ENCODE data around the gene SLC35B1. TPM values are rescaled to one million over a fixed set of nuclear protein-coding genes. Genes with fewer than 3 reads are reported as not detected.

The SLC35B1 gene
- total and polyA plus RNA-seq, 11 donors = 50.3 to 137 (median 66.2) TPM

DNA sequence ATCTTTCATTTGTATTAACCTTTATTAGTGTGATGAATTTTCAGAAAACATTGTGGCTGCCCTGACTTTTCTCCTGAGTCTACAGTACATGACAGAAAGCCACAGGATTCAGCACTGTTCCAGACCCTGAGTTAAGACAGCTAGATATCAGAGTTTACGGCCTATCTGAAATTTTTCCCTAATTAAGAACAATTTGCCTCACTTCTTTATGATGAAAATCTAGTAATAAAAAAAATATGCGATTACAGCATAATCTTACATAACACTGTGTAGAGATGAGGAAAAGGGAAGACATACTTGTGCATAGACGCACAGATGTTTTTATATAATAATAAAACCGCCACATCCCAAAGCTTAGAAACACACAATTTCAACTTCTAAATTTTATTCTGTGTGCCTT lies 37.1 kb downstream of the SLC35B1 start:
- Histone ChIP-seq H3K4me3 (no peak overlapping the region), H3K4me1 (peaks cover 0 to 69% (median 53%) of the 10 kb centered on the region in 12 donors), H3K9me3 (no peaks in the 10 kb centered on the region), H3K27ac (peak overlapping the region in 4 of 12 donors; percentile 2 to 97 (median 20)), H3K36me3 (peaks cover 0 to 47% (median 16%) of the 10 kb centered on the region in 9 donors), H3K27me3 (no peaks in the 10 kb centered on the region)
- ATAC-seq = no peak
- WGBS, 4 donors = 69 to 79% (median 74%) methylated on average over 4 of the region's 4 CpGs
- intact Hi-C loops (cut with DNase I) = loop anchor here in 4 of 10 donors (5.0 to 10.0 kb wide), 2 partner anchors 33 to 56 kb away; no protein-coding TSS in a partner anchor
- no peak for DNase-seq
- no peak for TF ChIP-seq POLR2A (IDR thresholded peaks at IDR 0.05)
- TF ChIP-seq, protein P1, sequence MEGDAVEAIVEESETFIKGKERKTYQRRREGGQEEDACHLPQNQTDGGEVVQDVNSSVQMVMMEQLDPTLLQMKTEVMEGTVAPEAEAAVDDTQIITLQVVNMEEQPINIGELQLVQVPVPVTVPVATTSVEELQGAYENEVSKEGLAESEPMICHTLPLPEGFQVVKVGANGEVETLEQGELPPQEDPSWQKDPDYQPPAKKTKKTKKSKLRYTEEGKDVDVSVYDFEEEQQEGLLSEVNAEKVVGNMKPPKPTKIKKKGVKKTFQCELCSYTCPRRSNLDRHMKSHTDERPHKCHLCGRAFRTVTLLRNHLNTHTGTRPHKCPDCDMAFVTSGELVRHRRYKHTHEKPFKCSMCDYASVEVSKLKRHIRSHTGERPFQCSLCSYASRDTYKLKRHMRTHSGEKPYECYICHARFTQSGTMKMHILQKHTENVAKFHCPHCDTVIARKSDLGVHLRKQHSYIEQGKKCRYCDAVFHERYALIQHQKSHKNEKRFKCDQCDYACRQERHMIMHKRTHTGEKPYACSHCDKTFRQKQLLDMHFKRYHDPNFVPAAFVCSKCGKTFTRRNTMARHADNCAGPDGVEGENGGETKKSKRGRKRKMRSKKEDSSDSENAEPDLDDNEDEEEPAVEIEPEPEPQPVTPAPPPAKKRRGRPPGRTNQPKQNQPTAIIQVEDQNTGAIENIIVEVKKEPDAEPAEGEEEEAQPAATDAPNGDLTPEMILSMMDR (IDR thresholded peaks at IDR 0.05) = no peak

DNA sequence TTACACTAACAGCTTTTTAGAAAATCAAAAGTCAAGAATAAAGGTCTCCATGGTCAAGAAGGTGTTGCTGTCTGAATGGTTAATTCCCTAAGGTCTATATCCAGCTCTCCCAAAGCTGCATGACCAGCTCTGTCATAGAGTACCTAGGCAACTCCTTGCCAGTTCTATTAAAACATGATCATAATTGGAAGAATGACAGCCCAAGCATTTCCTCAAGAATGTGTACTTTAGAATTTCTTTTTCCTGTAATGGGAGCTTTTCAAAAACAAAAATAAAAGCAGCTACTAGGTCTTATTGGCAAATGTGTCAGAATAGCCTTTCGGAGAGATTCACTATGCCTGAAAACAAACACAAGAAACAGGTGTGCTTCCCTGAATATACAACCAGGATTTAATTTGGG lies 37.8 kb downstream of the SLC35B1 start:
- Histone ChIP-seq H3K9me3 (no peaks in the 10 kb centered on the region), H3K36me3 (peaks cover 0 to 45% (median 18%) of the 10 kb centered on the region in 9 donors), H3K4me3 (no peak overlapping the region), H3K4me1 (peaks cover 0 to 65% (median 46%) of the 10 kb centered on the region in 12 donors), H3K27me3 (no peaks in the 10 kb centered on the region), H3K27ac (peak overlapping the region in 4 of 12 donors; percentile 2 to 97 (median 20))
- 55 to 59% (median 57%) methylated on average over 1 of the region's 1 CpG for WGBS, 4 donors
- ATAC-seq (no peak), DNase-seq (no peak)
- TF ChIP-seq POLR2A (IDR thresholded peaks at IDR 0.05) = no peak
- TF ChIP-seq, protein P1 (IDR thresholded peaks at IDR 0.05) = no peak
- intact Hi-C loops (cut with DNase I) = loop anchor here in 4 of 10 donors (5.0 to 10.0 kb wide), 2 partner anchors 33 to 55 kb away; no protein-coding TSS in a partner anchor

DNA sequence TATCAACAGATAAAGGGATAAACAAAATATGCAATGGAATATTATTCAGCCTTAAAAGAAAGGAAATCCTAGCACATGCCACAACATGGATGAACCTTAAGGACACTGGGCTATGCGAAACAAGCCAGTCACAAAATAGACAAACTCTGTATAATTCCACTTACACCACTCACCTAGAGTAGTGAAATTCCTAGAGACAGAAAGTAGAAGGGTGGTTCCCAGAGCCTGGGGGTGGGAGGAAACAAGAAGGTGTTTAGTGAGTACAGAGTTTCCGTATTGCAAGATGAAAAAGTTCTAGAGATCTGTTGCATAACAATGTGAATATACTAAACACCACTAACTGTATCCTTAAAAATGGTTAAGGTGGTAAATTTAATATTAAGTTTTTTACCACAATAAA lies 39.9 kb downstream of the SLC35B1 start:
- Histone ChIP-seq H3K4me1 (peaks cover 0 to 57% (median 36%) of the 10 kb centered on the region in 12 donors), H3K27me3 (no peaks in the 10 kb centered on the region), H3K9me3 (no peaks in the 10 kb centered on the region), H3K27ac (peak overlapping the region in 1 of 12 donors; percentile 34), H3K36me3 (peaks cover 0 to 41% (median 7%) of the 10 kb centered on the region in 9 donors), H3K4me3 (no peak overlapping the region)
- intact Hi-C loops (cut with DNase I) = no loop called here
- ATAC-seq = no peak
- 70 to 76% (median 72%) methylated on average over 2 of the region's 2 CpGs for WGBS, 4 donors
- TF ChIP-seq, protein P1 (IDR thresholded peaks at IDR 0.05) = no peak
- no peak for TF ChIP-seq POLR2A (IDR thresholded peaks at IDR 0.05)
- DNase-seq = no peak

DNA sequence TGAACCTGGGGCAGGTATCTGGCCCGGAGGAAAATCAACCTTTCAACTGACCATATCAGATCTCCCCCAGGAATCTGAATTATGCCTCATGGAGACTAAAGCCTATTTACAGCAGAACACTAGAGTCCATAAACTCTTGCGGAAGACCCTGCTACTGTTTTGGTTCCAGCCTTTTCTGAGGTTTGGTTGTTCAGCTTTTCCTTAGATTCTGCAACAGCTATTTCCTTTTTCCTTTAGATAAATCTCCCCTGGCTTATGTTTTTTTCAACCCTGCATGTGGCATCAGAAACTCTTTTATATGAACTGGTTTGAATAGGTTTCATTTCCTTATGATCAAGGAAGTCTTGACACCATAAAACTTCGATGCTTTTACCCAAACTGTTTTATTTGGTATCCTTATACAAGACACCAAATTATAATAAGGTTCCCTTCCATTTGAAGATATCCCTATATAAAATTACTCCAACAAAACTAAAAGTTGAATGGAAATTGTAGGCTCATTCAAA lies 43.0 kb downstream of the SLC35B1 start:
- H3K4me3 ChIP-seq = no peak overlapping the region
- DNase-seq (no peak), ATAC-seq (no peak)
- peaks cover 0 to 40% (median 11%) of the 10 kb centered on the region in 12 donors for H3K4me1 ChIP-seq
- intact Hi-C loops (cut with DNase I) = loop anchor here in 1 of 10 donors (5.0 kb wide), 1 partner anchor 37 kb away; no protein-coding TSS in a partner anchor
- no peaks in the 10 kb centered on the region for H3K9me3 ChIP-seq
- H3K27ac ChIP-seq = peak overlapping the region in 1 of 12 donors; percentile 46
- peaks cover 0 to 33% (median 7%) of the 10 kb centered on the region in 9 donors for H3K36me3 ChIP-seq
- no peak for TF ChIP-seq POLR2A (IDR thresholded peaks at IDR 0.05)
- TF ChIP-seq, protein P1 (IDR thresholded peaks at IDR 0.05) = no peak
- no peaks in the 10 kb centered on the region for H3K27me3 ChIP-seq
- 67 to 75% (median 72%) methylated on average over 3 of the region's 3 CpGs for WGBS, 4 donors
